ENCODE data around the gene IQCN.

The IQCN gene

DNA sequence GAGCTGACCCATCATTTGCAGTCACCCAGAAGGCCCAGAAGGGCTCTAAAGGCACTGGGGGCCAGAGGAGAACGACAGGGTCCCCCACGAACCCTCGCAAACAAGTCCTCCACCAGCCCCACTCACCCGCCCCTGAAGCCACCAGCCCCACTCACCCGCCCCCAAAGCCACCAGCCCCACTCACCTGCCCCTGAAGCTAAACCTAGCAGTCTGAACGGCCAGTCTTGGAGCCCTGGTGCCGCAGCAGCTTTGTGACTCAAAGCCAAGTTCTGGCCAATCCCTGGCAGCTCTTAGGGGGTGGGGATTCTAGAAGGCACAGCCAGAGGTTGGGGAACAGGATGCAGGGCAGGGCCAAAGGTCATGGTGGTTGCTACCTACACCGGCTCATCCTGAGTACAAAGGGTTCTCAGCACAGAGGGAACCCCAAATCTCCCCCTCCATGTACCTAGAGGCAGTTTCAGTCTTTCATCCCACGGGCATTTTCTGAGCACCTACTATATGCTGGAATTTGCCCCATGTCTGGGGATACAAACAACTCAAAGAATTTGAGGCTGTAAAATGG lies at the start of gene IQCN:
TSS of gene IQCN (minus strand) at position 234 of the 562 bp plus-strand sequence. CDS start 4,974 bp downstream, outside the sequence.
- DNase-seq (ENCODE audit: low read depth), result peak; percentile 55
- TF ChIP-seq, protein P1, sequence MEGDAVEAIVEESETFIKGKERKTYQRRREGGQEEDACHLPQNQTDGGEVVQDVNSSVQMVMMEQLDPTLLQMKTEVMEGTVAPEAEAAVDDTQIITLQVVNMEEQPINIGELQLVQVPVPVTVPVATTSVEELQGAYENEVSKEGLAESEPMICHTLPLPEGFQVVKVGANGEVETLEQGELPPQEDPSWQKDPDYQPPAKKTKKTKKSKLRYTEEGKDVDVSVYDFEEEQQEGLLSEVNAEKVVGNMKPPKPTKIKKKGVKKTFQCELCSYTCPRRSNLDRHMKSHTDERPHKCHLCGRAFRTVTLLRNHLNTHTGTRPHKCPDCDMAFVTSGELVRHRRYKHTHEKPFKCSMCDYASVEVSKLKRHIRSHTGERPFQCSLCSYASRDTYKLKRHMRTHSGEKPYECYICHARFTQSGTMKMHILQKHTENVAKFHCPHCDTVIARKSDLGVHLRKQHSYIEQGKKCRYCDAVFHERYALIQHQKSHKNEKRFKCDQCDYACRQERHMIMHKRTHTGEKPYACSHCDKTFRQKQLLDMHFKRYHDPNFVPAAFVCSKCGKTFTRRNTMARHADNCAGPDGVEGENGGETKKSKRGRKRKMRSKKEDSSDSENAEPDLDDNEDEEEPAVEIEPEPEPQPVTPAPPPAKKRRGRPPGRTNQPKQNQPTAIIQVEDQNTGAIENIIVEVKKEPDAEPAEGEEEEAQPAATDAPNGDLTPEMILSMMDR (IDR thresholded peaks at IDR 0.05; ENCODE audit: insufficient read depth, low read depth, low read length, missing control alignments), result no peak
- H3K4me3 ChIP-seq (ENCODE audit: low read length), result no peak within 1 kb of the TSS

DNA sequence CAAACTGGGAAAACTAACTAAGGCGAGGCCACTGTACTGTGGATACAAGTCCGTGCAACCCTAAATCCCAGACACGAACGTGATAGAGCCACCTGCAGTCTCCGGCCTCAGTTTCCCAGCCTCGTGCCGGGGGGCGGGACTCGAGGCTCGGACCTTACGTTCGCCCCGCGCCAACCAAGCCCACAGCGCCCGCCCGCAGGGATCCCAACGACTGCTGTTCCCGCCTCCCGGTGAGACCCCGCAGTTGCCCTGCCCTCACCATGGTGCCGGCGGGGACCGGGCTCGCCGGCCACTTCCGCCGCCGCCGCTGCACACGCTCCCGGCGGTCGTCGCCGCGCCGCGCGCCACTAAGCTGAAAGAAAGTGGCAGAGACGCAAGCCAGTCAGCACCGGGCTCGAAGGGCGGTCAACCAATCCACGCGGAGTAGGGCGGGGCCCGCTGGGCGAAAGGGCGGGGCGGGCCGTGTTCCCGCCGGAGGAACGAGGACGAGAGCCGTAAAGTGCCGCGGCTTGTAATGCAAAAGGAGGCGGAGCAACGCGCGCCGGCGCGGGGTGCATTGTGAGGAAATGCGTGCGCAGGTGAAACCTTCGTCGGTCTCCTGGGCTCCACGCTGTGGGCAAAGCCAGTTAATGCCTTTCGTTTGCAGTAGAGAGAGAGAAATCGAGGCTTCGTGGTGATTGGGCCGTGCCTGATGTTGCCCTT lies 48.7 kb upstream of the IQCN start, which contains the start of gene LSM4:
TSS of gene LSM4 (minus strand) at position 318 of the 702 bp plus-strand sequence. CDS start at position 262, 56 bp downstream.
- H3K4me3 ChIP-seq (ENCODE audit: low read length), result peak within 1 kb of the TSS; percentile 78
- peak; percentile 99 for DNase-seq (ENCODE audit: low read depth)
- TF ChIP-seq, protein P1 (IDR thresholded peaks at IDR 0.05; ENCODE audit: insufficient read depth, low read depth, low read length, missing control alignments), result peak; percentile 55

DNA sequence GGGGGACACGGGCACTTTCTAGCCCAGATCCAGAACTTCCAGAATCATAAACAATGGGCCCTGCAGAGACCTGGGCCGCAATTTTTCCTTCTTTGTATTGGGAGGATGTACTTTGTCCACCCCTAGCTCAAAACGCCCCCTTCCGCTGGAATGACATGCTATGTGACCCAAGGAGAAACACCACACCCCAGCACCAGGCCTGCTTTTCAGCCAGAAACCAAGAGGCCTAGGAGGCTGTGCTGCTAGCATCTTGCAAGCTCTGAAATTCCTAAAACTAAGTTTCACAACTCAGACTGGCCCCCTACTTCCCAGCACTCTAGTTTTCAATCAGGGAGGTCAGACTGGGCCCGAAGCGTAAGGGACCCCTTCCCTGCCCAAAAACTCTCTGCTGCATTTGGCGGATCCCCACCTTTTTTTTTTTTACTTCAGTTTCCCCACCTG lies 48.1 kb upstream of the IQCN start:
- peak; percentile 44 for DNase-seq (ENCODE audit: low read depth)
- TF ChIP-seq, protein P1 (IDR thresholded peaks at IDR 0.05; ENCODE audit: insufficient read depth, low read depth, low read length, missing control alignments), result peak; percentile 18
- H3K4me3 ChIP-seq (ENCODE audit: low read length), result peak overlapping the region; percentile 78

DNA sequence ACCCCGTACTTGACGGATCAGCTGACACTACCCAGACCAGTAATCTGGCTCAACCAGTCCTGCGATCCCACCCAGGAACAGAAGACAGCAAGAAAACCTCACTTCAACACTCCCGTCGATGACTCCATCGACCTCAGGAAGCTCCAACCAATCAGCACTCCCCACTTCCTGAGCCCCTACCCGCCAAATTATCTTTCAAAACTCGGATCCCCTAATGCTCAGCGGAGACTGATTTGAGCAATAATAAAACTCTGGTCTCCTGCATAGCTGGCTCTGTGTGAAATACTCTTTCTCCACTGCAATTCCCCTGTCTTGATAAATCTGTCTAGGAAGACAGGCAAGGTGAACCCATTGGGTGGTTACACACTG lies 47.5 kb upstream of the IQCN start:
- TF ChIP-seq, protein P1 (IDR thresholded peaks at IDR 0.05; ENCODE audit: insufficient read depth, low read depth, low read length, missing control alignments), result no peak
- no peak for DNase-seq (ENCODE audit: low read depth)
- peak overlapping the region; percentile 78 for H3K4me3 ChIP-seq (ENCODE audit: low read length)

DNA sequence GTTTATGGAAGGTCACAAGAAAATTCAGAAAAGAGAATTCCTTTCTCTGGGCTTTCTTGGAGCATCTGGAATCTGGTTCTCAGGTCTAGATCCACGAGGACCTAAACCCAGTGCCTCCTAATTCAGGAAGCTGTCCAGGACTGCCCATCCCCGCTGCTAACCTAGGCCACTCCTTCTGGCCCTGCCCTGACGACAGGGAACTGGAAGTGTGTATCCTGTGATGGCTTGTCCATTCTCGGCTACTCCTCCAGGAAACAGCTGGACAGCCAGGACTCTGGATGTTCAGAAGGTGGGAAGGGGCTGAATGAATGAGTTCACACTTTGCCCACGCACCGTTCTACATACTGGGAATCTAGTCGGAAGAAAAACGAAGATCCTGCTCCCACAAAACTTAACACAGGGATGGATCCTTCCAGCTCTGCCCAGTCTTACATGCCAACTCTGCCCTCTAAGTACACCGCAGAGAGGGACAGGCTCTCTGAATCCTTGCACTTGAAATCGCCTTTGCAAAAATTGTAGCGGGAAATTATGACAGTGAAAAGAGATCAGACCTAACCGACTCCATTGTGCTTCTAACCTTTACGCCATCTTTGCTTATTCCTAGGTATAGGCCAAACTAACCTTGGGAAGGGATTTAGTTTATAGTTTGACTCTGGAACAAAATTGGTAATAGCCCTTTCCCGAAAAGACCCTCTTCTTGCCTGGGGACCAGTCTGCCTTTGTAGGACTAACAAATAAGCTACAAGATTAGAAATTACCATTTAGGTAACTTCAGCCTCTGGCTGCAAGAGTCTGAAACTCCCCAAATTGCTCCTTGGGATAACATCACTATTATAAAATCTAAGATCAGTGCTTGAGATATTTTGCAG lies 46.8 kb upstream of the IQCN start:
- TF ChIP-seq, protein P1 (IDR thresholded peaks at IDR 0.05; ENCODE audit: insufficient read depth, low read depth, low read length, missing control alignments), result no peak

DNA sequence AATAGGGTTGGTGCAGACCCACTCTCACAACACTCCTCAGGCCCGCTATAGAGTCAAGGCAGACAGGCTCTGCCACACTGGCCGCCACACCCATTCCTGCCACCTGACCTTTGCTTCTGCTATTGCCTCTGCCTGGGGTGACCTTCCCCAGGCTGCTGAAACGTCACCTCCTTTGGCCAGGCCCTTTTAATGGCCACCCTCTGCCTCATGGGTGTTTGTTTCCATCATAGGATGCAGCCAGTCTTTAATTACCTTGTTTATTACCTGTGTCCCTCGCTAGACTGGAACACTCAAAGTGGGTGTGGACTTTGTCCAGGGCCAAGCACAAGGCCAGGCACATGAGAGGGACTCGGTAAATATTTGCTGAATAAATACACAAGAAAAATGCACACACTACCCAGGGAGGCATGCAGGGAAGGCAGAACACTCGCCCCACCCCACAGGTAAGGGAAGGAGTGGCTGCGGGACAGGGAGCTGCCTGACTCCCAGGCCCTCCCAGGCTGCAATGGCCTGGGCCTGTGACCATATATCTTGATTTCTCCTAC lies 45.4 kb upstream of the IQCN start:
- TF ChIP-seq, protein P1 (IDR thresholded peaks at IDR 0.05; ENCODE audit: insufficient read depth, low read depth, low read length, missing control alignments), result no peak
- H3K4me3 ChIP-seq (ENCODE audit: low read length), result no peak overlapping the region
- no peak for DNase-seq (ENCODE audit: low read depth)

More for the DNA sequence above, 46.8 kb upstream of the IQCN start:
- H3K4me3 ChIP-seq (ENCODE audit: low read length), result peak overlapping the region; percentile 78
- DNase-seq (ENCODE audit: low read depth), result no peak

Data from epithelial cell of esophagus (primary cell).